Activated gamma-delta T cell treated with Interleukin-2 at 50 U/mL for 16 hours (primary cell): Measurements from ENCODE around the gene RBM25.
"Not testable (repeated sequence)": the region's sequence is repeated elsewhere in the genome, so short reads cannot be mapped to it uniquely, and the experiment has no call there.

Experiments used
- DNase-seq: peaks from one replicate; pipeline ENCODE4 v3.0.0-alpha.2; 2020

The RBM25 gene

GRCh38 chr14:73058224-73058921 lies at the start of gene RBM25:
Gene RBM25, plus strand, starts transcription at chr14:73058534. Its CDS starts 13,108 bp downstream, at chr14:73071642.
- peak; percentile 93 for DNase-seq

- DNase-seq, result not testable (repeated sequence)
These were observed 47.1 kb upstream of the RBM25 start for GRCh38 chr14:73011189-73011588.

DNA sequence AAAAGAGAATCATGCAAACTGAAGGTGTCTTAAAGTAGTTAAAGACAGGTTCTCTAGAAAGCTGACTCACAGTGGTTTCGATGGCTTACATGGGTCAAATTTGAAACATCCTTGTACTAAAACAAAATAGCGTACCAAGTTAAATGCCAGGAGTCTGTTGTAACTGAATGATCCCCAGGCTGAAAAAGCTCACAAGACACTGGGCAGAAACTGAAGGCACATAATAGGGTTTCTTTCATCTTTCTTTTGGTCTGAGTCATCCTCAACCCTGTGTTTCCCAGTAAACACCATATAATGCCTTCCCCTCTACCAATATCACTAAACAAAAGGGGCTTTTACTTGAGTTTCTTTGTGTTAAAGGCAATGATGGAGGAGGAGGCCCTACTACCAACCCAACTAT lies 44.2 kb upstream of the RBM25 start:
- no peak for DNase-seq

DNA sequence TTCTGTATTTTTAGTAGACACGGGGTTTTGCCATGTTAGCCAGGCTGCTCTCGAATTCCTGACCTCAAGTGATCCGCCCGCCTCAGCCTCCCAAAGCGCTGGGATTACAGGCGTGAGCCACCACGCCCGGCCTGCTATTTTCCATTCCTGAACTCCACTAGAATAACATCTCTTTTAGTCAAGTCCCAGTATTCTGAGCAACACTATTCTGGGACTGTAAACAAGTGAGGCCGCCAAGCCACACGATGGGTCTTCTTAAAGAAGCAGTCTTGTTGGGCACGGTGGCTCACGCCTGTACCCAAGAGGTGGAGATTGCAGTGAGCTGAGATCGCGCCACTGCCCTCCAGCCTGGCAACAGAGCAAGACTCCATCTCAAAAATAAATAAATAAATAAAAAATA lies 42.8 kb upstream of the RBM25 start:
- not testable (repeated sequence) for DNase-seq

DNA sequence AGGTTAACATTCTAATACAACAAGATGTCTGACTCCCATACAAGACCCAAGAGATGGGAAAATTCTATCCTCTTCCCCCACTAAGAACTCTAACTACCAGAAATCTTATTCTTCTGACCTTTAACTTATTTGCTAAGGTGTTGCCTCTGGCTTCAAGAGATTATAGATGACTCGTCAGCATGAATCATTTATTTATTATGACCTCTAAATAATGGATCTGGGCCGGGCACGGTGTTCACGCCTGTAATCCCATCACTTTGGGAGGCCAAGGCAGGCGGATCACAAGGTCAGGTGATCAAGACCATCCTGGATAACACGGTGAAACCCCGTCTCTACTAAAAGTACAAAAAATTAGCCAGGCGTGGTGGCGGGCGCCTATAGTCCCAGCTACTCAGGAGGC lies 42.3 kb upstream of the RBM25 start:
- not testable (repeated sequence) for DNase-seq

DNA sequence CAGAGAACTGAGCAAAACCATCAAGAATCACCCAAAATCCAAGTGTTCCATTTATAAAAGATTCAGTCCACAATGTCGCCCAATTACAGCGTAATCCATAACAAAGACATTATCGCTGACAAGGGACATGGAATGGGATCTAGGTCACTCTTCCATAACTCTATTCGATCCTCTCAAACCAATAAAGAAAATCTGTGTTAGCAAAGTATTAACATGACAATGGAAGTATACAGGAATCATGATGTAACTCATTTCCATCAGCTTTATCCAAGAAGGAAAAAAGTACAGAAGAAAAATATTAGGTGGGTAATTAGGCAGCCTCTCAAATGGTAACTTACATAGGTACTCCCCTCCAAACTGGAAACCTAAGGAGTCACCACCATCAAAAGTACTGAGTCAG lies 36.3 kb upstream of the RBM25 start:
- no peak for DNase-seq

GRCh38 chr14:73025544-73025943 lies 32.8 kb upstream of the RBM25 start:
- DNase-seq, result no peak

- DNase-seq, result no peak
These were observed 32.0 kb upstream of the RBM25 start for GRCh38 chr14:73026243-73026844.

GRCh38 chr14:73026845-73027542 lies 31.3 kb upstream of the RBM25 start, which contains the start of gene ZFYVE1:
Gene ZFYVE1, minus strand, starts transcription at chr14:73027106. Its CDS starts 2,598 bp downstream, at chr14:73024508.
- peak; percentile 87 for DNase-seq

GRCh38 chr14:73027546-73027945 lies 30.8 kb upstream of the RBM25 start:
- DNase-seq, result no peak

GRCh38 chr14:73027984-73028383 lies 30.4 kb upstream of the RBM25 start:
- no peak for DNase-seq

DNA sequence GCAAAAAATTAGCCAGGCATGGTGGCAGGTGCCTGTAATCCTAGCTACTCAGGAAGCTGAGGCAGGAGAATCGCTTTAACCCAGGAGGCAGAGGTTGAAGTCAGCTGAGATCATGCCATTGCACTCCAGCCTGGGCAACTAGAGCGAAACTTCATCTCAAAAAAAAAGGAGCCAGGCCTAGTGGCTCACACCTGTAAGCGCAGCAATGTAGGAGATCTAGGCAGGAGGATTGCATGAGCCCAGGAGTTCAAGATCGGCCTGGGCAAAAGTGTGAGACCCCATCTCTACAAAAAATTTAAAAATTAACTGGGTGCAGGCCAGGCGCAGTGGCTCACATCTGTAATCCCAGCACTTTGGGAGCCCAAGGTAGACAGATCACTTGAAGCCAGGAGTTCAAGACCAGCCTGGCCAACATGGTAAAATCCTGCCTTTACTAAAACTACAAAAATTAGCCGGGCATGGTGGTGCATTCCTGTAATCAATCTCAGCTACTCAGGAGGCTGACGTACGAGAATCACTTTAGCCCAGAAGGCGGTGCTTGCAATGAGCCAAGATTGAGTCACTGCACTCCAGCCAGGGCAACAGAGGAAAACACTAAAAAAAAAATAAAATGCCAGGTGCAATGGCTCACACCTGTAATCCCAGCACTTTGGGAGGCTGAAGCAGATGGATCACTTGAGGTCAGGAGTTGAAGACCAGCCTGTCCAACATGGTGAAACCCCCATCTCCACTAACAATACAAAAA lies 21.5 kb upstream of the RBM25 start:
- DNase-seq, result not testable (repeated sequence)

DNA sequence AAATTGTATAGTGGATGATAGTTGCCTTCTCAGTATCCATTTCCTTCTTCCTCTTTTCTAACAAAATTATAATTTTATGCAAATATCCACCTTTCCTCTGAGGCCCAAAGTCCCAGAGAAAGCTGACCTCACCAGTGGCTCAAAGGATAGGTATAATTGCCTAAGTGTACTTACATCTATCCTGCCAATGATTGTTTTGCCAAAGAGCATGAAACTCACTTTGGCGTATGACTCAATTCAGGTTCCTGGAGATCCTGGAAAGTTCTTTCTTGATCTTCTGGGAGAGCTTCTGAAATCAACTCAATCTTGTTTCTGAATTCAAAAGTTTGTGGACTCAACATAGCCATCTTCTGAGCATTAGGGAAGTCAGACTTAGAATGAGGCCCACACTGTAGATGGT lies 10.5 kb upstream of the RBM25 start:
- no peak for DNase-seq

DNA sequence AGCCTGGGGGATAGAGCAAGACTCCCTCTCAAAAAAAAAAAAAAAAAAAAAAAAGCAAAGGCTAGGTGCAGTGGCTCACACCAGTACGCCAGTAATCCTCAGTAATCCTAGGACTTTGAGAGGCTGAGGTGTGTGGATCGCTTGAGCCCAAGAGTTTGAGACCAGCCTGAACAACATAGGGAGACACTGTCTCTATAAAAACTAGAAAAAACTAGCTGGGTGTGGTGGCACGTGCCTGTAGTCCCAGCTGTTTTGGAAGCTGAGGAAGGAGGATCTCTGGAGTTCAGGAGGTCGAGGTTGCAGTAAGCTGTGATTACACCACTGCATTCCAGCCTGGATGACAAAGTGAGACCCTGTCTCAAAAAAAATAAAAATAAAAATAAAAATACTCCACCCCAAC lies 8.9 kb upstream of the RBM25 start:
- no peak for DNase-seq

DNA sequence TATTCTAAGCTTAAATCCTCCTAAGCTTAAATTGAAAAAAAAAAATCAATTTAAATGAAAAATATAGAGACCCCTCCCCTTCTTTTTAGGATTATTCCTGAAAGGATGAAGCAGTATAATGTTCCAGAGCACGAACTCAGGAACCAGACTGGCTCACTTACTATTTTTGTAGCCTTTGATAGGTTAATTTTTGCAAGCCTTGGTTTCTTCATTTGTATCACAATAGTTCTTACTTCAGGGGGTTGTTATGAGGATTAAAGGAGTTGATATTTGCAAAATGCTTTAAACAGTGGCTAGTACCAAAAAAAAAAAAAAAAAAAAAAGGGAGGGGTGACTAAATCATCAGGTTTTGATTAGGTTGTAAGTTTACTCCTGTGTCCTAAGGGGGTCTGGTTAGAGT lies 3.1 kb upstream of the RBM25 start:
- no peak for DNase-seq

- DNase-seq, result no peak
These were observed 450 bp upstream of the RBM25 start for GRCh38 chr14:73057944-73058223.

- DNase-seq, result no peak
These were observed 764 bp downstream of the RBM25 start for GRCh38 chr14:73058922-73059673.

GRCh38 chr14:73069585-73069984 lies 11.3 kb downstream of the RBM25 start:
- no peak for DNase-seq

- DNase-seq, result no peak
These were observed 32.7 kb downstream of the RBM25 start for GRCh38 chr14:73091044-73091443.

GRCh38 chr14:73097421-73097820 lies 39.1 kb downstream of the RBM25 start:
- DNase-seq, result no peak

- no peak for DNase-seq
These were observed 42.0 kb downstream of the RBM25 start for GRCh38 chr14:73100334-73100733.

DNA sequence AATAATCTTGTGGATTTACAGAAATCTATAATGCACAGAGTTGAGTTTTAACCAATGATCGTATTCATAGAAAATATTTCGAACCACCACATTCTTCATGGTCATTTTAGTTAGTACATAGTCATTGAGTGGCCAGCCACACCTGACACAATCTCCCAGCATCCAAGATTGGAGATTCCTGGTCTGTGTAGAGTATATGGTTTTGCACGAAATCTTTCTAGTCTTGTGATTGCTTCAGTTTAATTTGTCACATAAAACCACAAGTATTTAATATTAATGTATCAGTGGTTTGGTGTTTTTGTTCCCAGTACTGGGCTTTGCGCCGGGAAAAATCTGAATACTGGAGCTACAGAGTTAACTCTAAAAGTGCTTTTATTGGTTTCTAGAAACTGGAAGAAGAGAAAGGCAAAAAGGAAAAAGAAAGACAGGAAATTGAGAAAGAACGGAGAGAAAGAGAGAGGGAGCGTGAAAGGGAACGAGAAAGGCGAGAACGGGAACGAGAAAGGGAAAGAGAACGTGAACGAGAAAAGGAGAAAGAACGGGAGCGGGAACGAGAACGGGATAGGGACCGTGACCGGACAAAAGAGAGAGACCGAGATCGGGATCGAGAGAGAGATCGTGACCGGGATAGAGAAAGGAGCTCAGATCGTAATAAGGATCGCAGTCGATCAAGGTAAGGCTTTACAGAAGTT lies 44.6 kb downstream of the RBM25 start:
- no peak for DNase-seq
